Activated naive CD4-positive, alpha-beta T cell treated with anti-CD3 and anti-CD28 coated beads for 36 hours (primary cell): Measurements from ENCODE around the gene RIPK4. TPM values are rescaled to one million over a fixed set of nuclear protein-coding genes. Genes with fewer than 3 reads are reported as not detected.

ENCODE experiments used
- CTCF ChIA-PET: fragments of 350-600 bp; sonication (Branson Sonifier 250); formaldehyde crosslinking; loops from one replicate; lab custom pipeline; 2021; ENCODE audit warnings: antibody characterized with exemption; lab: Charles Lee
- DNase-seq: peaks from one replicate; pipeline ENCODE4 v3.0.0-alpha.2; 2020
- H3K27ac Mint-ChIP-seq: one replicate; pipeline ENCODE4 v1.8.0; 2021; ENCODE audit warnings: mild to moderate bottlenecking, mixed read lengths
- H3K27me3 Mint-ChIP-seq: one replicate; pipeline ENCODE4 v1.8.0; 2021; ENCODE audit warnings: low read depth, mixed read lengths
- H3K36me3 Mint-ChIP-seq: one replicate; pipeline ENCODE4 v1.8.0; 2021; ENCODE audit warnings: low read depth, mixed read lengths
- H3K4me1 Mint-ChIP-seq: one replicate; pipeline ENCODE4 v1.8.0; 2021; ENCODE audit warnings: low read depth, mixed read lengths
- H3K4me3 Mint-ChIP-seq: one replicate; pipeline ENCODE4 v1.8.0; 2021; ENCODE audit warnings: mild to moderate bottlenecking, moderate library complexity, mixed read lengths
- H3K9me3 Mint-ChIP-seq: one replicate; pipeline ENCODE4 v1.8.0; 2021; ENCODE audit warnings: mixed read lengths
- intact Hi-C: fragments of 100-400 bp; cut with micrococcal nuclease; formaldehyde crosslinking; loops from one replicate; pipeline ENCODE4 v1.15.1; 2023
- total RNA-seq, 2 experiments: library from RNA; stranded (reverse); gene quantifications; one replicate each; pipeline ENCODE4 v1.2.3, GENCODE V29; 2021

Gene RIPK4
- total RNA-seq, 2 experiments from 2014 or later: 0.33 to 0.49 TPM

DNA sequence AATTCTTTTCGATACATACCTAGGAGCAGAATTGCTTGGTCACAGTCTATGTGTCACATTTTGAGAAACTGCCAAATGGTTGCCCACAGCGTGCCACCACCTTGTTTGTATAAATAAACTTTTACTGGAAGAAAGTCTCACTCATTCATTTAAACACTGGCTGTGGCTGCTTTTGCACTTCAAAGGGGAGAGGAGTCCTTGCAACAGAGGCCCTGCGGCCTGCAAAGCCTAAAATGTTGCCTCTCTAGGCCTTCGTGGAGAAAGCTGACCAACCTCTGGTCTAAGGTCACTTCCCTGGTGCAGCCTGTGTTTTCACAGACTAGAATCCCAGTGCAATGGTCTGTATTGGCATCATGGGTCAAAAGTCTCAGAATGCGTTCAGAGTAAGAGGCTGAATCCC is 8.3 kb downstream of the RIPK4 start:
- DNase-seq: no peak
- intact Hi-C loops: no loop called here
- peaks cover 9% of the 10 kb centered on the region for H3K4me1 Mint-ChIP-seq
- no peak overlapping the region for H3K4me3 Mint-ChIP-seq
- H3K27me3 Mint-ChIP-seq: peaks cover 42% of the 10 kb centered on the region
- CTCF ChIA-PET: no interaction called here
- no peaks in the 10 kb centered on the region for H3K9me3 Mint-ChIP-seq
- no peaks in the 10 kb centered on the region for H3K36me3 Mint-ChIP-seq
- H3K27ac Mint-ChIP-seq: no peak overlapping the region

DNA sequence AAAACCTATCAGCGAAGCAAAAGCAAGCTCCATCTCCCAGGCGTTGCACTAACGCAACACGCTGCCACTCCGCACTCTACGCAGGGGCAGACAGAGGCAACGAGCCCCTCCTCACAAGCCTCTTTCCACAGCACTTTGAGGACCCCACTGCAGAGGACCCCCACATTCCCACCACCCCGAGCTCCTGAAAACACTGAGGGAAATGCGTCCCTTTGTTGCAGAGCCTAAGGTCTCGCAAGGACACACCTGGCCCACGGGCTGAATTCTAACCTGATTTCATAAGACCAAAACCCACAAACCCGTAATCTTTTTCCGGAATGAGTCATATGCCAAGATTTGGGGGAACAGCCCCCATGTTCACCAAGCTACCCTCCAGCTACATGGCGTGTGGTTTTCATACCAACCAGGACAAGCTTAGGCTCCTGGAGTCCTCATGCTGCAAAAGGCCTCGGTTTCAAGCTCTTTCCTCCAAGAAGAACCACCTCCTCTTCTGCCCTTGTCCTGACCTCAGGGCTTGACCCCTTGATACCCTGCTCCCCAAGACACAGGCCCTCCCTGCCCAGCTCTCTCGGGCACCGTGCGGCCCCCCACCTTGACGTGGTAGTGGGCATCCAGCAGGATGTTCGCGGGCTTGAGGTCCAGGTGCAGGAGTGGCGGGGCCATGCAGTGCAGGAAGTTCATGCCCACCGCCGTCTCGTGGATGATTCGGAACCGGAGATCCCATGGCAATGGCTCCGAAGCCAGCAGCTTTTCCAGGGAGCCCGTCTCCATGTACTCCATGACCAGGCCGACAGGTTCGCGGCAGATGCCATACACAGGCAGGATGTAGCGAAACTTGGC is 10.7 kb downstream of the RIPK4 start:
- CTCF ChIA-PET: no interaction called here
- intact Hi-C loops: no loop called here
- Mint-ChIP-seq H3K27me3 (peaks cover 20% of the 10 kb centered on the region), H3K9me3 (no peaks in the 10 kb centered on the region), H3K27ac (no peak overlapping the region), H3K4me3 (no peak overlapping the region), H3K4me1 (peaks cover under 1% of the 10 kb centered on the region), H3K36me3 (no peaks in the 10 kb centered on the region)
- no peak for DNase-seq

DNA sequence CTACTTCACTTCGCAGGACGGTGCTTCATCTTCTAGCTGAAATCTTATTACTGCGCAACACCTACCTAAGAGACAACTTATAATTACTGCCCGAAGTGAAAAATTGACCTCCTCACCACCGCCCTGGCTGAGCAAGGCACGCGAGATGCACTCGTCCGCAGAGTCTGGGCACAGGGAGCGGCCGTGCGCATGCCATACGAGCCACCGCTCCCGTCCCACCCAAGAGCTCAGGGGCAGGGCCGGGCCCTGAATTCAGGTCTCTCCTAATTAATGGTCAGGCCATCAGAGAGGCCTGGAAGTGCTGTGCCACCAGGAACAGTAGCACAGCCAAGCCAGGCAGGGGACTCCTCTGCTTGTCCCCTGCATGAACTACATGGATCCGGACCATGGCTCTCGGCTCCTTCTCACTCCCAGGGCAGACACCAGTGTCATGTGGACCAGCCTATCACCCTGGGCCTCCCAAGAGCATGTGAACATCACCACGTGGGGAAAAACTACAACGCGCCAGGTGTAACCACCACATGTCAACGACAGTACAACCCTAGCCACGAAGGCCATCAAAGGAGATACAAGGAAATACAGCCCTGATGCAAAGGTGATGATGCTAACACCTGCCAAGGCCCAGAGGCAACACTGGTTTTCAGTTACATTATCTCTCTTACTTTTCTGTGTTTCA is 11.5 kb downstream of the RIPK4 start:
- Mint-ChIP-seq H3K4me3 (no peak overlapping the region), H3K9me3 (no peaks in the 10 kb centered on the region), H3K27me3 (peaks cover 13% of the 10 kb centered on the region), H3K4me1 (no peaks in the 10 kb centered on the region), H3K36me3 (no peaks in the 10 kb centered on the region), H3K27ac (no peak overlapping the region)
- CTCF ChIA-PET: no interaction called here
- no peak for DNase-seq
- intact Hi-C loops: no loop called here

DNA sequence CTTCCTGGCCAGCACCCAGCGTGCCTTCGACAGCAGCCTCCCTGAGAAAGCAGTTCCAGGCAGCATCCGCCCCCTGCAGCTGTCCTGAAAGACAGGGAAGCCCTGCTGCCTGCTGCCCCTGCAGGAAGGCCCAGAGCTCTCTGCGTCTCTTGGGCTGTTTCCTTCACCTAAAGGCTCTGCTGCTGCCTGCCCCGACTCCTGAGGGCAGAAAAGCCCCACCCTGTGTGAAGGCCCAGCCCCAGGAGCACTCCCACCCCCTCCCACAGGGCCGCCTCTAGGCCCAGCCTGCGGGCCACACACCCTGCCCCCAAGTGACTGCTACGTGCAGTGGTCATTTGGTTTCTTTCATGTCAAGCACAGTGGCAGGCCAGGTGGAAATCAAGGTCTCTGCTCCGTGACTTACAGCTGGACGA is 12.4 kb downstream of the RIPK4 start:
- no peak for DNase-seq
- intact Hi-C loops: no loop called here
- Mint-ChIP-seq H3K4me1 (no peaks in the 10 kb centered on the region), H3K27ac (no peak overlapping the region), H3K27me3 (peaks cover 4% of the 10 kb centered on the region), H3K9me3 (no peaks in the 10 kb centered on the region), H3K4me3 (no peak overlapping the region), H3K36me3 (no peaks in the 10 kb centered on the region)
- CTCF ChIA-PET: interaction anchor here (0.6 kb wide), 1 partner anchor 472 kb away, joined by 3 read pairs; no protein-coding TSS in a partner anchor

DNA sequence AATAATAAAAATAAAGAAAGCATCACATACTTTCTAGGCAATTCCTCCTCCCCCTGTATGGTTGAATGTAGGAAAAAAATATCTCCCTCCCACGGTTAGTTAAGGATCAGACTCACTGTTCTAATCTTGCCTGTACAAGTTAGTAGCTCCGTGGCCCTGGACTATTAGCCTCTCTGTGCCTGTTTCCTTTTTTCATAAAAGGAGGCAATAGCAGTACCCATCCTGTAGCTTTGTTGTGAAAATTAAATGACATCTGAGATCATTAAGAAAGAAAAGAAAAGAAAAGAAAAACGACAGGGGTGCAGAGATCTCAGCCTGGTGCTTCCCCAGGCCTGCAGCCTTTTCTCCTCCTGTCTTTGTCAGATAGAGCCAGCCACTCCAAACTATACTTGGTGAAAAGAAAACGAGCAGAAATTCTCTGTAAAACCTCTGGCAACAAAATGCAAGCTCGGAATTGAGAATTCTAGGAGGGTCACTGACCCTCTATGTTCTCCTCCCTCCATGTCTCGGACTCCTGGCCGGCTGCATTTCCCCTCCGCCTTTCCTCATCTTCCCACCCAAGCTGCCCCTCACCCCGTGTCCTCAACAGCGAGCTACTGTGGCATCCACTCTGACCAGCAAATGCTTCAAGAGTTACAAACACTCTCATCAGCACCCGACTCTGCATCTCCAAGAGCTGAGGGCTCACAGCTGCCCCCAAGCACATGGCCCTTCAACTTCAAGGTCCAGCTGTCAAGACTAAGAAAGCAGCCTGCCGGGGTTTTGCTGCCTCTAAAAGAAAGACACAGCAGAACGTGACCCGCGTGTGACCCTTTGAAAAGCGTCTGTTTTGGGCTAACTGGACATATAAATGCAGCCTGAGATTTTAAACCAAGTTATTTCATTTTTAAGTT is 13.6 kb downstream of the RIPK4 start:
- H3K36me3 Mint-ChIP-seq: no peaks in the 10 kb centered on the region
- H3K27ac Mint-ChIP-seq: no peak overlapping the region
- CTCF ChIA-PET: no interaction called here
- DNase-seq: no peak
- intact Hi-C loops: no loop called here
- H3K27me3 Mint-ChIP-seq: no peaks in the 10 kb centered on the region
- H3K4me3 Mint-ChIP-seq: no peak overlapping the region
- no peaks in the 10 kb centered on the region for H3K4me1 Mint-ChIP-seq
- H3K9me3 Mint-ChIP-seq: no peaks in the 10 kb centered on the region

DNA sequence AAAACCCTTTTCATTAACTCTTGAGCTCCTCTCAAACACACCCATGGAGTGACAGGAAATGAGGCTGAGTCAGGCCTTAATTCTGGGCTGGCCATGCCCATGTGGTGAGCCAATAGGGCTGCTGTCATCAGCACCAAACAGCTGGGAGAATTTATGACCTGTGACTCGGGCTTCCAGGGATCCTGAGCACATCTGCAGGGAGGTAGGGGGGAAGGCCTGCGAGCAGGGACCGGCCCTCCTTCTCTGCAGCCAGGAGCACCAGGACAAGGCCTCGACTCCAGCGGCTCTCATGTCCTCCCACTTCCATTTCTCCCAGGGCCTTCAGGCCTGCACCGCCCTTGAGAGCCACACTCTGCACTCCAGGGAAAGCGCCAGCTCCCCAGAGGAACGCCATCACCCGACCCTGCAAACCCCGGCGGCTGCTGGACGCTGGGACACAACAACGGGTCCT is 14.6 kb downstream of the RIPK4 start:
- Mint-ChIP-seq H3K9me3 (no peaks in the 10 kb centered on the region), H3K27me3 (no peaks in the 10 kb centered on the region), H3K27ac (no peak overlapping the region), H3K36me3 (no peaks in the 10 kb centered on the region), H3K4me3 (no peak overlapping the region), H3K4me1 (no peaks in the 10 kb centered on the region)
- CTCF ChIA-PET: interaction anchor here (0.8 kb wide), 1 partner anchor 28 kb away, joined by 3 read pairs; no protein-coding TSS in a partner anchor
- intact Hi-C loops: no loop called here
- DNase-seq: no peak

DNA sequence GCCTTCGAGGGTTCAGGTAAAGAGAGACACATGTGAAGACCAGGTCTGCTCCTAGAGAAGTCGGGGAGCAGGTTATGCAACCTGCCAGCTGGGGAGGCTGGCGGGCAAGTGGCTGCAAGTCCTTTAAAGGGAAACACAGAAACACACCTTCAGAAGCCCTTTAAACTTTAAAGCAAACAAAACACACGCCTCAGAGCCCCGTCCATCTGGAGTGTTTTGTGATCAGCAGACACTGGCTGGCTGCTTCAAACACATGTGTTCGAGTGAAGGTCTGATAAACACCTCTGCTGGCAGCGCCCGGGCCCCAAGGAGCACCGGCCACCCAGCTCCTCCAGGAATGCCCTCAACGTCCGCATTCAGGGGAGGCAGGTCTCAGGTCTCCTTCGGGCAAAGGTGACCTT is 15.2 kb downstream of the RIPK4 start:
- CTCF ChIA-PET: no interaction called here
- Mint-ChIP-seq H3K27ac (no peak overlapping the region), H3K4me3 (no peak overlapping the region), H3K27me3 (no peaks in the 10 kb centered on the region), H3K9me3 (no peaks in the 10 kb centered on the region), H3K4me1 (no peaks in the 10 kb centered on the region), H3K36me3 (no peaks in the 10 kb centered on the region)
- DNase-seq: no peak
- intact Hi-C loops: no loop called here

DNA sequence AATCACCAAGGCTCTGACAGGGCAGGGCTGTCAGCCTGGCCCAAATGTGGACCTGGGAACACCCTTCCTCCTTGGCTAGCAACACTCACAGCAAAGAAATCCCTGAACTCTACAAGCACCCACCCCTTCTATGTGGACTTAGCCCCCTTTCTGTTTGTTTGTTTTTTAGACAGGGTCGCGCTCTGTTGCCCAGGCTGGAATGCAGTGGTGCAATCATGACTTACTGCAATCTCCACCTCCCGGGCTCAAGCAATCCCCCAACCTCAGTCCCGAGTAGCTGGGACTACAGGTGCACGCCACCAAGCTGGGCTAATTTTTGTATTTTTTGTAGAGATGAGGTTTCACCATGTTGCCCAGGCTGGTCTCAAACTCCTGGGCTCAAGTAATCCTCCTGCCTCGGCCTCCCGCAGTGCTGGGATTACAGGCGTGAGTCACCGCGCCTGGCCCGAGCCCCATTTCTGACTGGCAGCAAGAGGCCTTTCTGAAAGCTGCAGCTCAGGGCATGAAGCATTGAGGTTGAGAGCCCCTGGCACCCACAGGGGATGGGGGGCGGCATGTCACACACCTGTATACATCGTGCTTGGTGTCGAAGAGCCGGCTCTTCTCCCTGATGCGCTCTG is 16.2 kb downstream of the RIPK4 start:
- Mint-ChIP-seq H3K9me3 (no peaks in the 10 kb centered on the region), H3K4me1 (no peaks in the 10 kb centered on the region), H3K4me3 (no peak overlapping the region), H3K27ac (no peak overlapping the region), H3K27me3 (no peaks in the 10 kb centered on the region), H3K36me3 (no peaks in the 10 kb centered on the region)
- DNase-seq: no peak
- intact Hi-C loops: no loop called here
- CTCF ChIA-PET: no interaction called here

DNA sequence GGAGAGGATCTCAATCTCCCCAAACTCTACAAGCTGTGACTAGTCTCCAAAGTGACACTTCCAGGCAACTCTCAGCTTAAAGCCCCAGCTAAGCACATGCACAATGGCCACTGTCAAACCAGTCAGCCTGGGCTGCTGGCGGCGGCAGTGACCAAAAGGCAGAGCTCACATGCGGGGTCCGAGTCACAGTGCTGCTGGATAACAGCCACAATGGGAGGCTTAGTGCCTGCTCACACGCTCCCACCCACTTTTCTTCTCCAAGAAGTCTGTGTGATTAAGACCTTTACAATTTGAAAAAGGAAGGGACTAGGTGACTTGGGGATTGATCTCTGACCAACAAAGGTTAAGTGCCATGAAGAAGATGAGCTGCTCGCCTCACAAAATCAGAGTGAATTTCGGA is 16.8 kb downstream of the RIPK4 start:
- H3K27ac Mint-ChIP-seq: no peak overlapping the region
- CTCF ChIA-PET: no interaction called here
- no peaks in the 10 kb centered on the region for H3K9me3 Mint-ChIP-seq
- DNase-seq: no peak
- H3K36me3 Mint-ChIP-seq: no peaks in the 10 kb centered on the region
- H3K27me3 Mint-ChIP-seq: no peaks in the 10 kb centered on the region
- no peaks in the 10 kb centered on the region for H3K4me1 Mint-ChIP-seq
- no peak overlapping the region for H3K4me3 Mint-ChIP-seq
- intact Hi-C loops: no loop called here

DNA sequence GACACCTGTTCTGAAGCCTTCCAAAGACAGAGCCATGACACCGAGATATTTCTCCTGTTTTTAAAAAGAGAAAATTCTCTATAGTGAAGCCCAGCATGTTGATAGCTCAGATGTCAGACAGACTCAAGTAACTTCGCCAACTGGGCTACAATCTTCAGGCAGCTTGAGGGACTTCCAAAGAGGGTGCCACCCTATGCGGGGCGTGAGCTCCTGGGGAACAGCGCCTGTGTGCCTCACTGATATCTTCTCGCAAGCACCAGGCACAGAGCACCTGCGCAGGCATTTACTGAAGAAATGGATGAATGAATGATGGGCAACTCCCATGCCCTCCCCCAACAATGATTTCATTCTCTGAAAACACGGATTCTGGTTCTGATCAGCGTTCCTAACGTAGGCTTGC is 17.6 kb downstream of the RIPK4 start:
- Mint-ChIP-seq H3K9me3 (no peaks in the 10 kb centered on the region), H3K27ac (no peak overlapping the region), H3K4me3 (no peak overlapping the region), H3K27me3 (no peaks in the 10 kb centered on the region), H3K4me1 (no peaks in the 10 kb centered on the region), H3K36me3 (no peaks in the 10 kb centered on the region)
- intact Hi-C loops: no loop called here
- CTCF ChIA-PET: no interaction called here
- DNase-seq: no peak

DNA sequence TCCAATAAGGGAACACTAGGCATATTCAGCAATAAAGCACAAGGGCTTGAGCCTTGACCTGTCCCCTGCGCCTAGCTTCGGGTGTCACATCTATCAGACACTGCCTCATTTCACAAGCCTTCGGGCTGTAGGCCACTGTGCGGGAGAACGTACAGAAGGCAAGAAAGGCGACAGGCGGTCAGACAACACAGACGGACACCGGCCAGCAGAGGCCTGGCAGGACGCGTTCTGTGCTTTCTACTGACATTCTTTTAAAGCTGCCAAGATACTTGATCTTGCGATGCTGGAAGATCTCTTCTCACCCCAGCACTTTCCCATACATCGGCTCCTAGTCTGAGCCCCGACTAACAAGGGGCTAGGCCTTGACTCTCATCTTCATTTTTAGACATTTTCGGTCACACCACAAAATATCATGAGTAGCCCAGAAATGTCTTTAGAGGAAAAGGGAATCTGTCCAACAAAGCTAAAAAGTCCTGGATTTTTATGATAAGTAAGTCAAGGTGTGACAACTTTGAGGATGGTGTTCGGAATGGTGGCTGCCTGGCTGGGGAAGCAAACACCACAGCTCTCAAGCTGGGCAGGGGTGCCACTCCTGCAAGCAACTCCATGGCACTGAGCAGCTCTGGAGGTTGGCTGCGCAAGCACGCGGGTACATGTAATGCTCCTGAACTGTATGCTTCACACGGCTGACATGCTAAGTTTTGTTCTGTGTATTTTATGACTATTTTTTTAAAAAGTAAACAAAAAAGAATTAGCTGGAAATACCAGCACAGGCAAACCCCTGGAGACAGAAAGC is 18.7 kb downstream of the RIPK4 start:
- H3K27ac Mint-ChIP-seq: no peak overlapping the region
- CTCF ChIA-PET: interaction anchor here (0.8 kb wide), 1 partner anchor 127 kb away, joined by 3 read pairs; no protein-coding TSS in a partner anchor
- H3K27me3 Mint-ChIP-seq: no peaks in the 10 kb centered on the region
- no peaks in the 10 kb centered on the region for H3K9me3 Mint-ChIP-seq
- DNase-seq: no peak
- no peak overlapping the region for H3K4me3 Mint-ChIP-seq
- H3K36me3 Mint-ChIP-seq: no peaks in the 10 kb centered on the region
- H3K4me1 Mint-ChIP-seq: no peaks in the 10 kb centered on the region
- intact Hi-C loops: no loop called here
